CD4-positive, alpha-beta T cell (primary cell): ENCODE data around the gene NKD1. TPM values are rescaled to one million over a fixed set of nuclear protein-coding genes. Genes with fewer than 3 reads are reported as not detected.

ENCODE experiments used
- ATAC-seq: fragments of 200-7000 bp; cut with Tn5 transposase; one replicate; pipeline ENCODE4 v1.10.0; 2022; ENCODE audit warnings: mild to moderate bottlenecking; ENCODE audit not compliant: poor library complexity
- CTCF ChIA-PET: fragments of 350-600 bp; sonication (Branson Sonifier 250); formaldehyde crosslinking; loops from one replicate; lab custom pipeline; 2021; ENCODE audit warnings: antibody characterized with exemption, inconsistent platforms; lab: Charles Lee
- POLR2A ChIA-PET: fragments of 350-600 bp; sonication (Branson Sonifier 250); formaldehyde crosslinking; loops from one replicate; lab custom pipeline; 2021; ENCODE audit warnings: antibody characterized with exemption, inconsistent platforms; lab: Charles Lee
- DNase-seq, 14 experiments: peaks; one replicate each; pipeline ENCODE4 v3.0.0-alpha.2; 2013 to 2020; ENCODE audit warnings: mixed read lengths in 2 of 14
- H3K27ac ChIP-seq, 2 donors: one replicate each; pipeline versions ENCODE4 v1.5.1 to v1.7.0; 2013; ENCODE audit warnings: low read length in 2 of 2, low read depth in 1 of 2, mild to moderate bottlenecking in 1 of 2
- H3K27me3 ChIP-seq, 2 experiments: 1 replicate in 1 of 2; 2 replicates in 1 of 2; pipeline versions ENCODE4 v1.6.1 to v1.7.0; 2013; ENCODE audit warnings: low read length in 2 of 2, control low read depth in 1 of 2, mild to moderate bottlenecking in 1 of 2, moderate library complexity in 1 of 2; ENCODE audit not compliant: insufficient read depth in 2 of 2, control insufficient read depth in 1 of 2
- H3K36me3 ChIP-seq: one replicate; pipeline ENCODE4 v1.6.1; 2013; ENCODE audit warnings: low read length, control low read depth; ENCODE audit not compliant: insufficient read depth
- H3K4me1 ChIP-seq: one replicate; pipeline ENCODE4 v1.6.1; 2013; ENCODE audit warnings: low read length, control low read depth; ENCODE audit not compliant: insufficient read depth
- H3K4me3 ChIP-seq: one replicate; pipeline ENCODE4 v1.5.1; 2013; ENCODE audit warnings: mild to moderate bottlenecking, low read length, moderate library complexity
- H3K9me3 ChIP-seq, 2 experiments: 1 replicate in 1 of 2; 2 replicates in 1 of 2; pipeline versions ENCODE4 v1.6.1 to v1.7.0; 2013; ENCODE audit warnings: low read length in 2 of 2, mild to moderate bottlenecking in 2 of 2, control low read depth in 1 of 2, moderate library complexity in 1 of 2; ENCODE audit not compliant: control insufficient read depth in 1 of 2, insufficient read depth in 1 of 2
- H3K27ac Mint-ChIP-seq: one replicate; pipeline ENCODE4 v1.8.0; 2020; ENCODE audit warnings: mixed read lengths
- H3K27me3 Mint-ChIP-seq: one replicate; pipeline ENCODE4 v1.8.0; 2021; ENCODE audit warnings: mixed read lengths
- H3K36me3 Mint-ChIP-seq: one replicate; pipeline ENCODE4 v1.8.0; 2021; ENCODE audit warnings: low read depth, mixed read lengths
- H3K4me1 Mint-ChIP-seq: one replicate; pipeline ENCODE4 v1.8.0; 2021; ENCODE audit warnings: low read depth, mixed read lengths
- H3K4me3 Mint-ChIP-seq: one replicate; pipeline ENCODE4 v1.8.0; 2020; ENCODE audit warnings: mild to moderate bottlenecking, mixed read lengths
- H3K9me3 Mint-ChIP-seq: one replicate; pipeline ENCODE4 v1.8.0; 2020; ENCODE audit warnings: mixed read lengths
- CTCF ChIP-seq: fragments of 200-600 bp; IDR thresholded peaks from one replicate; pipeline ENCODE4 v1.8.0; 2022; ENCODE audit warnings: antibody characterized with exemption, mild to moderate bottlenecking
- intact Hi-C, 2 experiments: fragments of 100-400 bp; cut with DNase I in 1 of 2; cut with micrococcal nuclease in 1 of 2; formaldehyde crosslinking; loops; one replicate each; pipeline versions ENCODE4 v1.15.1 to v1.9.0; 2023 to 2025; cut with DNase I, micrococcal nuclease
- total RNA-seq, 174 experiments: library from RNA in 2 of 174; stranded (reverse) in 2 of 174; gene quantifications; one replicate each; pipeline ENCODE4 v1.2.3 and lab custom pipeline; 2021 to 2026

NKD1 gene
- total RNA-seq, 2 experiments from 2014 or later: 6.1 to 9.8 TPM

- Mint-ChIP-seq H3K27me3 (no peaks in the 10 kb centered on the region), H3K4me3 (peak overlapping the region; percentile 75), H3K9me3 (peaks cover 4% of the 10 kb centered on the region), H3K27ac (peak overlapping the region; percentile 78), H3K4me1 (peaks cover 53% of the 10 kb centered on the region), H3K36me3 (peaks cover 52% of the 10 kb centered on the region)
- intact Hi-C loops: loop anchor here (2.0 to 10.0 kb wide), 8 partner anchors 15 to 643 kb away; partner anchors contain the start of genes ADCY7 (in 1 of the 2) and CNEP1R1 (in 1 of the 2)
- peak; percentile 30 for ATAC-seq
- H3K9me3 ChIP-seq: peaks cover 10 to 12% of the 10 kb centered on the region in 2 experiments
- H3K4me1 ChIP-seq: peaks cover 39% of the 10 kb centered on the region
- peak in 4 of 14 experiments; percentile 25 to 51 (median 38) for DNase-seq
- ChIA-PET CTCF (interaction anchor here (0.6 to 7.5 kb wide), 13 partner anchors 10 to 600 kb away, joined by 3 to 62 read pairs (median 4); partner anchors contain the start of gene SNX20), POLR2A (interaction anchor here (0.7 to 12.3 kb wide), 17 partner anchors 13 to 643 kb away, joined by 3 to 174 read pairs (median 5); partner anchors contain the start of genes BRD7, CNEP1R1, CYLD and SNX20)
- H3K27me3 ChIP-seq: no peaks in the 10 kb centered on the region
- peaks cover 37% of the 10 kb centered on the region for H3K36me3 ChIP-seq
- H3K27ac ChIP-seq: peak overlapping the region; percentile 55 to 68
- H3K4me3 ChIP-seq: no peak overlapping the region
- TF ChIP-seq CTCF: peak; percentile 21
These were observed 119.5 kb downstream of the NKD1 start for GRCh38 chr16:50667497-50668367.

- Histone ChIP-seq H3K4me3 (no peak overlapping the region), H3K27me3 (no peaks in the 10 kb centered on the region), H3K36me3 (peaks cover 44% of the 10 kb centered on the region), H3K27ac (peak overlapping the region; percentile 55 to 68), H3K4me1 (peaks cover 39% of the 10 kb centered on the region), H3K9me3 (peaks cover 18 to 19% of the 10 kb centered on the region in 2 experiments)
- DNase-seq (no peak), ATAC-seq (no peak)
- intact Hi-C loops: loop anchor here (2.0 to 10.0 kb wide), 5 partner anchors 138 to 644 kb away; partner anchors contain the start of genes ADCY7 (in 1 of the 2) and CNEP1R1 (in 1 of the 2)
- Mint-ChIP-seq H3K9me3 (peaks cover 4% of the 10 kb centered on the region), H3K36me3 (peaks cover 59% of the 10 kb centered on the region), H3K27me3 (no peaks in the 10 kb centered on the region), H3K4me3 (no peak overlapping the region), H3K27ac (peak overlapping the region; percentile 78), H3K4me1 (peaks cover 53% of the 10 kb centered on the region)
- ChIA-PET CTCF (interaction anchor here (1.1 to 7.5 kb wide), 7 partner anchors 9 to 601 kb away, joined by 3 to 62 read pairs (median 10); partner anchors contain the start of gene SNX20), POLR2A (interaction anchor here (1.1 to 12.3 kb wide), 5 partner anchors 13 to 138 kb away, joined by 5 to 174 read pairs (median 16); partner anchors contain the start of genes CYLD and SNX20)
- TF ChIP-seq CTCF: no peak
These were observed 120.3 kb downstream of the NKD1 start for GRCh38 chr16:50668368-50669008.

- H3K27ac Mint-ChIP-seq: no peak overlapping the region
- H3K4me1 ChIP-seq: peaks cover 37% of the 10 kb centered on the region
- DNase-seq (no peak), ATAC-seq (no peak)
- peaks cover 71% of the 10 kb centered on the region for H3K36me3 Mint-ChIP-seq
- peak overlapping the region; percentile 7 to 55 for H3K27ac ChIP-seq
- ChIA-PET CTCF (interaction anchor here (2.2 to 7.5 kb wide), 2 partner anchors 74 to 137 kb away, joined by 10 to 62 read pairs; no protein-coding TSS in a partner anchor), POLR2A (interaction anchor here (4.4 to 12.3 kb wide), 3 partner anchors 11 to 78 kb away, joined by 16 to 174 read pairs (median 93); partner anchors contain the start of genes CYLD and SNX20)
- intact Hi-C loops: loop anchor here (2.0 to 10.0 kb wide), 5 partner anchors 137 to 645 kb away; partner anchors contain the start of genes ADCY7 (in 1 of the 2) and CNEP1R1 (in 1 of the 2)
- H3K4me1 Mint-ChIP-seq: peaks cover 49% of the 10 kb centered on the region
- no peak for TF ChIP-seq CTCF
- H3K27me3 Mint-ChIP-seq: no peaks in the 10 kb centered on the region
- H3K27me3 ChIP-seq: no peaks in the 10 kb centered on the region
- H3K4me3 ChIP-seq: no peak overlapping the region
- H3K9me3 Mint-ChIP-seq: peaks cover 6% of the 10 kb centered on the region
- H3K36me3 ChIP-seq: peaks cover 55% of the 10 kb centered on the region
- H3K4me3 Mint-ChIP-seq: no peak overlapping the region
- H3K9me3 ChIP-seq: peaks cover 19 to 29% of the 10 kb centered on the region in 2 experiments
These were observed 121.5 kb downstream of the NKD1 start for GRCh38 chr16:50669741-50670140.
